NOMO-1 treated with DMSO at 0.1 percent for 48 hours (cell line): ENCODE data around the gene OTOGL.
"Not testable (repeated sequence)": the region's sequence is repeated elsewhere in the genome, so short reads cannot be mapped to it uniquely, and the experiment has no call there.

Source experiments
- DNase-seq: peaks from one replicate; lab custom pipeline; 2025; ENCODE audit not compliant: unreplicated experiment; lab: John Stamatoyannopoulos, UW

The OTOGL gene

GRCh38 chr12:80272387-80272915 is 173.1 kb downstream of the OTOGL start:
- no peak for DNase-seq

- no peak for DNase-seq
Observed at GRCh38 chr12:80273144-80273543, 173.8 kb downstream of the OTOGL start.

- no peak for DNase-seq
Observed at GRCh38 chr12:80277732-80278131, 178.4 kb downstream of the OTOGL start.

GRCh38 chr12:80282226-80282625 is 182.9 kb downstream of the OTOGL start:
- no peak for DNase-seq

GRCh38 chr12:80282761-80283160 is 183.4 kb downstream of the OTOGL start:
- no peak for DNase-seq

- no peak for DNase-seq
Observed at GRCh38 chr12:80291108-80291754, 191.9 kb downstream of the OTOGL start.

GRCh38 chr12:80293347-80293746 is 194.0 kb downstream of the OTOGL start:
- DNase-seq: no peak

GRCh38 chr12:80293759-80294158 is 194.4 kb downstream of the OTOGL start:
- DNase-seq: no peak

GRCh38 chr12:80299219-80299618 is 199.9 kb downstream of the OTOGL start:
- no peak for DNase-seq

GRCh38 chr12:80299976-80300375 is 200.6 kb downstream of the OTOGL start:
- DNase-seq: no peak

- DNase-seq: not testable (repeated sequence)
Observed at GRCh38 chr12:80307436-80307835, 208.1 kb downstream of the OTOGL start.

- no peak for DNase-seq
Observed at GRCh38 chr12:80313209-80313608, 213.9 kb downstream of the OTOGL start.

- DNase-seq: no peak
Observed at GRCh38 chr12:80314741-80315140, 215.4 kb downstream of the OTOGL start.

- DNase-seq: no peak
Observed at GRCh38 chr12:80316222-80316621, 216.9 kb downstream of the OTOGL start.

- DNase-seq: no peak
Observed at GRCh38 chr12:80317307-80317706, 218.0 kb downstream of the OTOGL start.

GRCh38 chr12:80317899-80318298 is 218.6 kb downstream of the OTOGL start:
- DNase-seq: no peak

GRCh38 chr12:80320121-80320678 is 220.9 kb downstream of the OTOGL start:
- no peak for DNase-seq

GRCh38 chr12:80321653-80322052 is 222.3 kb downstream of the OTOGL start:
- no peak for DNase-seq

- DNase-seq: no peak
Observed at GRCh38 chr12:80325167-80325959, 226.0 kb downstream of the OTOGL start.

- no peak for DNase-seq
Observed at GRCh38 chr12:80332827-80333226, 233.5 kb downstream of the OTOGL start.

- no peak for DNase-seq
Observed at GRCh38 chr12:80352474-80352873, 253.1 kb downstream of the OTOGL start.

- DNase-seq: no peak
Observed at GRCh38 chr12:80353254-80353653, 253.9 kb downstream of the OTOGL start.
